Right hindlimb (tissue), 1 donor: ENCODE measurements around the gene CADM4.
"Not testable (repeated sequence)": the region's sequence is repeated elsewhere in the genome, so short reads cannot be mapped to it uniquely, and the experiment has no call there.

Experiments
- DNase-seq: peaks from one replicate; pipeline ENCODE4 v3.0.0-alpha.2; 2018

The CADM4 gene

DNA sequence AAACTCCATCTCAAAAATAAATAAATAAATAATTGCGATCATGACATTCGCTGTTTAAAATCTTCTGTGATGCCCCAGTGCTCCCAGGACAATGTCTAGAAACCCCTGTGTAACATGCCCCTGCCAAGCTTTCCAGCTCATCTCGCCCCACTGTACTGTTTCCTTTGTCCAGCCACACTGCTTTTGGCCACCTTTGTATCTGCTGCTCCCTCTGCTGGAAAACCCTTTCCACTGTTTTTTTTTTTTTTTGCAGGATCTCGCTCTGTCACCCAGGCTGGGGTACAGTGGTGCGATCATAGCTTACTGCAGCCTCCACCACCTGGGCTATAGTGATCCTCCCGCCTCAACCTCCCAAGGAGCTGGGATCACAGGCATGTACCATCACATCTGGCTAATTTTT is 22.8 kb upstream of the CADM4 start:
- DNase-seq: no peak

DNA sequence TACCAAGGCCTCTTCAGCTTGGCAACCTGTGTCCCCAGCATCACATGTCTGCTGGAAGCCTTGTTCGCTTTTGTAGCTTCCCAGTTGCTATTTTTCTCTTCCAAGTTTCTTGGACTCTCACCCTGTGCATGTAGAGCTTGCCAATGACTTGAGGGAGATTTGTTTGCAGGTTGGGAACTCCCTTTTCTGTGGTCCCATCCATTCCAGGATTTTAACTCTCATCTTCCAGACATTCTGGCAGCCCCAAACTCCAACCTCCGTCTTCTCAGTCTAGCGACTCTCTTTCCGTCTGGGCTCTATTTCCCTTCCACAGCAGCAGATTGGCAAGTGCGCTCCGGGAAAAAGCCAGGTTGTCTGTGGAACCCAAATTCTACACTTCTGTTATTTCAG is 21.3 kb upstream of the CADM4 start:
- DNase-seq: peak; percentile 53

DNA sequence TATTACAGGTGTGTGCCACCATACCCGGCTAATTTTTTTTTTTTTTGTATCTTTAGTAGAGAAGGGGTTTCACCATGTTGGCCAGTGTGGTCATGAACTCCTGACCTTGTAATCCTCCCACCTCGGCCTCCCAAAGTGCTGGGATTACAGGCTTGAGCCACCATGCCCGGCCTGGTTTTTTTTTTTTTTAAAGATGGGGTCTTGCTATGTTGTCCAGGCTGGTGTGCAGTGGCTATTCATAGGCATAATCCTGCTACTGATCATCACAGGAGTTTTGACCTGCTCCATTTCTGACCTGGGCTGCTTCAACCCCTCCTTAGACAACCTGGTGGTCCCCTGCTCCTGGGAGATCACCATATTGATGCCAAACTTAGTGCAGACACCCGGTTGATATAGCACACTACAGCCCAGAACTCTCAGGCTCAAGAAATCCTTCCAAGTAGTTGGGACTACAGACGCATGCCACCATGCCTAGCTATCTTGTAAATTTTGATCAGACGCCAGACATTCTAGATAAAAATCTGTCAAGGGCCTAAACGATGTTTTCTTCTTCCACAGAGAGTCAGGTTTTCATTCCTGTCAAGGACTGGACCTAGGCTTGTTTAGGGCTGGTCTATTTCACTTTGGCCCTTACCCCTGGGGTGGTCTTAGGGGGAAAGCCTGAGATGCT is 20.8 kb upstream of the CADM4 start:
- DNase-seq: no peak

DNA sequence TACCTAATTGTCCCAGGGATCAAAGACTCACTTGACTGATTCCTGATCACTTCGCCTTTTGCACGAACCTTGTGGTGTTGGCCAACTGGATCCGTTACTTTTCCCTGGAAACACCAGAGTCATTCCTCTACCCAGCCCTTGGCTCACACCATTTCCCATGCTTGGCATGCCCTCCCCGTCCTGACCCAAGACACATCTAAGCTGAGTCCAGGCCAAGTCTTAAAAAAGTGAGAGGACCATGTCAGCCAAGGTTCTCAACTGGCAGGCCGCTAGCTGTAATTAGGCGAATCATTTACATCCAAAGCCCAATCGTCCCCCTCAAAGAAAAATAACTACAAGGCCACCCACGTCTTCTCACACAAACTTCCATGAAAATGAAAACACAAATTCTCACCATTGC is 18.8 kb upstream of the CADM4 start:
- no peak for DNase-seq

GRCh38 chr19:43658001-43658400 is 18.4 kb upstream of the CADM4 start:
- DNase-seq: no peak

GRCh38 chr19:43656436-43656835 is 16.8 kb upstream of the CADM4 start:
- no peak for DNase-seq

- DNase-seq: no peak
Observed at GRCh38 chr19:43652546-43652874, 12.9 kb upstream of the CADM4 start.

DNA sequence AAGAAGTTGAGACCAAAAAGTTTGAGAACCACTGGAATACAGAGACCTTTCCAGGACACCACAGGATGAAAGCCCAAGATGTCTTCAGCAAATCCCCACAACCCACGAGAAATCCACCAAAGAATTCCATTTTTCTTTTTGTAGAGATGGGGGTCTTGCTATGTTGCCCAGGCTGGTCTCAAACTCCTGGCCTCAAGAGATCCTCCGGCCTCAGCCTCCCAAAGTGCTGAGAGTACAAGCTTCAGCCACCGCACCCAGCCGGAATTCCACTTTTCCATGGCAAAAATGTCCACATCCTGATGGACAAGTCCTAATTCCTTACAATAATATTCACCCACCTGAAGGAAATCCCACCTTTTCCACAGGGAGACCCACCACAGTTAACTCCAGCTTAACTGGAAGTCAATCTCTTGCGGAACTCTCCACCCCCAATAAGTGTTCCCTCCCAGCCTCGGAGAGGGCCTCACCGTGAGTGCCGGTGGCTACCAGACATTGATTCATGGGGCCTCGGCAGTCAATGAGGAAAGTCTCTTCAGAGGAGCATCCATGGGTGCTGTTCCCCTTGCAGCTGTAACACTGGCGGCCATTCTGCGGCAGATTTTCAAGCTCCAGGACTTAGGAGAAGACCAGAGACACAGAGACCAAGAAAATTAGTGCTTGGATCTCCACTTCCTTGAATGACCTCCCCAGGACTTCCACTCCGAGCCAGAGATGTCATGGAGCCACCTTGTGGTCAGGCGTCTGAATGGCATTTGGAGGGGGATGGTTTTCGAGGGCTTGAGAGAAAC is 12.3 kb upstream of the CADM4 start:
- DNase-seq: peak; percentile 72

DNA sequence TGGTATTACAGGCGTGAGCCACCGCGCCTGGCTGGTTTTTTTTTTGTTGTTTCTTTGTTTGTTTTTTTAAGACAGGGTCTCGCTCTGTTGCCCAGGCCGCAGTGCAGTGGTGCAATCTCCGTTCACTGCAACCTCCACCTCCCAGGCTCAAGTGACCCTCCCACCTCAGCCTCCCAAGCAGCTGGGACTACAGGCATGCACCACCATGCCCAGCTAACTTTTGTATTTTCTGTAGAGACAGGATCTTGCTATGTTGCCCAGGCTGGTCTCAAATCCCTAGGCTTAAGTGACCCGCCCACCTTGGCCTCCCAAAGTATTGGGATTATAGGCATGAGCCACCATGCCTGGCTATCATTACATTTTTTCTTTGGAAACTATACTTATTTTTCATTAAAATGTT is 10.6 kb upstream of the CADM4 start:
- DNase-seq: not testable (repeated sequence)

- DNase-seq: no peak
Observed at GRCh38 chr19:43649514-43649913, 9.9 kb upstream of the CADM4 start.

DNA sequence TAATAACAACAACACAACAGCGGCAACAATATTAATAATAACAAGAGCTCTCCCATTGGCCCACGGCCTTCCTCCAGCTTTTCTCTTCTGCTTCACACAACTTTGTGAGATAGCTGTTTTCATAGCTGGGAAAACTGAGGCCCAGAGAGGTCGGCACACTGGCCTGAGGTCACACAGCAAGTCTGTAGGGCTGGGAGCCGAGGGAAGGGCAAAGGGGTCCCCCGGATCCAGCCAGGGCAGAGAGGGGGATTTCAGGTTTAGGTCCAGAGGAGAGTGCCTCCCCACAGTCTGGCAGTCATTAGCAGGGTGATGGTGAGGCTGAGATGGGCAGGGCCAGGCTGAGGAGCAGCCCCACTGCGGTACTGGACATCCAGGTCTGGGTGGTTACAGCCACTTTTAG is 9.0 kb upstream of the CADM4 start:
- DNase-seq: no peak

DNA sequence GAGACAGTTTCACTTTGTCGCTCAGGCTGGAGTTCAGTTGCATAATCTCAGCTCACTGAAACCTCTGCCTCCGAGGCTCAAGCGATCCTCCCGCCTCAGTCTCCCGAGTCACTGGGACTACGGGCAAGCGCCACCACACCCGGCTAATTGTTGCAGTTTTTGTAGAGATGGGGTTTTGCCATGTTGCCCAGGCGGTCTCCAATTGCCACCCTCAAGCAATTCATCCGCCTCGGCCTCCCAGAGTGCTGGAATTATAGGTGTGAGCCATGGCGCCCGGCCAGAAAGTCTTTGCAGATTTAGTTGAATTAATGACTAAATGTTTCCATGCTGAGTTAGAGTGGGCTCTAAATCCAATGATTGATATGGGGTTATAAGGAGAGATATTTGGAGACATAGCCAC is 4.5 kb upstream of the CADM4 start:
- no peak for DNase-seq

DNA sequence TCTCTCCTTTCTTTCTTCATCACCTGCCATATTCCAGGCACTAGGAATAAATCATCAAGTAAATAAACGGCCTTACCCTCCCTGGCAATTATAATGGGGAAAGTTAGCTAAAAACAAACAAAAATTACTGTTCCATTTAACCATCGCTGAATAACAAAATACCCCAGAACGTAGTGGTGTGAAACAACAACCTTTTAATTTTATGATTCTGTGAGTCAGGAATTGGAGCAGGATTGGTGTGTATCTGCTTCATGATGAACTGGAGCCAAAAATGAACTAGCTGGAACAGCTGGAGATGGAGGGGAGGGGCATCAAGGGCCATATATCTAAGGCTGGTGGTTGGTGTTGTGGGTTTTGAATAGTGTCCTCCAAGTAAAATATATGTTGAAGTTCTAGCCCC is 3.7 kb upstream of the CADM4 start:
- no peak for DNase-seq

- DNase-seq: no peak
Observed at GRCh38 chr19:43642531-43642930, 2.9 kb upstream of the CADM4 start.

GRCh38 chr19:43641333-43641732 is 1.7 kb upstream of the CADM4 start:
- DNase-seq: no peak

GRCh38 chr19:43640424-43640757 is 741 bp upstream of the CADM4 start:
- DNase-seq: no peak

DNA sequence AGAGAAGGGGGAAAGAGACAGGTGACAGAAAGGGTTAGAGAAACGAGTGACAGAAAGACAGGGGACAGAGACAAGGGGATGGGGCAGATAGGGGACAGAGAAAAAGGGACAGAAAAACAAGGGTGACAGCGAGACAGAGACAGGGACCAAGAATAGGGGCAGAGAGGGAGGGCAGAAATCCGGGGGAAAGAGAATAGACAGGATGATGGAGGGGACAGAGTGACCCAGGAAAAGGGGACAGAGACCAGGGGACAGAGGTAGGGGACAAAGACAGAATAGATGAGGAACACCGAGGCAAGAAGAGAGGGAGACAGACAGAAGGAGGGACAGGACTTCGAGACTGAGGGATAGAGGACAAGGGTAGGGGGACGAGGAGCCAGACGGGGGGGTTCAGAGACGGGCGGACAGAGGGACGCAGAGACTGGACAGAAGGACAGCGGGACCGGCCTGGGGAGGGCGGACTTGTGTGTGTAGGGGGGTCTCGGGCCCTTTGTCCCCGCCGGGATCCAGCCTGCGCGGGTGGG is 593 bp downstream of the CADM4 start:
- DNase-seq: no peak

DNA sequence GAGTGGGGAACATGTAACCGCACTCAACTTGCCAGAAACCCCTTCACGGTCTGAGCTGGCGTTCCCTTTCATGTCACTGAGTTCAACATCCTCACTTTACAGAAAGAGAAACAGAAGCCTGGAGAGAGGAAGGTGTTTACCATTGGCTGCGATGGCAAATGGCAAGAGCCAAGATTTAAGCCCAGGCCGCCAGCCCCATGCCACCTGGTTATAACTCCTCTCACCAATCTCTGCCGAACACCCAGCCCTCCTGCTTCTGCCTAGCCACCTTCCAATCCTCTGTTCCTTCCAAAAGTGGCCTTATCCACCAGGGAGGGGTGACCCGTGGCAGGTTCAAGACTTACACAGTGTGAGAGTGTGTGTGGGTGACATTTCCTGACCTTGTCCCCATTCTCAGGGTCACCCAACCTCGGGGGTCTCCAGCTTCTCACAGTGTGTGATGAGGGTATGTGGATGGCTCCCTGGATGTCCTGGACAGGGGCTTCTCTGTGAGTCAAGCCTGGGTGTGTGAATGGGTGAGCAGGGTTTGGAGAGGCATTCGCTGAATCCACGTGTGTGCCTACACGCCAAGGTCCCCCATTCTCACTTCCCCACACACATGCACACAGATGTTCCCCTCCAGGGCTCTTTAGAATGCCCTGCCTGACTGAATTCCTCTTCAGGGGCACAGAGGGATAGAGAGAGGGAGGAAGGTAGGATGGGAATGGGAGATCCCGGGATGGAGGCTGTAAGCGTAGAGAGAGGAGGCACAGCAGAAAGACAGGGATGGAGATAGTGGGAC is 1.2 kb downstream of the CADM4 start:
- DNase-seq: no peak

DNA sequence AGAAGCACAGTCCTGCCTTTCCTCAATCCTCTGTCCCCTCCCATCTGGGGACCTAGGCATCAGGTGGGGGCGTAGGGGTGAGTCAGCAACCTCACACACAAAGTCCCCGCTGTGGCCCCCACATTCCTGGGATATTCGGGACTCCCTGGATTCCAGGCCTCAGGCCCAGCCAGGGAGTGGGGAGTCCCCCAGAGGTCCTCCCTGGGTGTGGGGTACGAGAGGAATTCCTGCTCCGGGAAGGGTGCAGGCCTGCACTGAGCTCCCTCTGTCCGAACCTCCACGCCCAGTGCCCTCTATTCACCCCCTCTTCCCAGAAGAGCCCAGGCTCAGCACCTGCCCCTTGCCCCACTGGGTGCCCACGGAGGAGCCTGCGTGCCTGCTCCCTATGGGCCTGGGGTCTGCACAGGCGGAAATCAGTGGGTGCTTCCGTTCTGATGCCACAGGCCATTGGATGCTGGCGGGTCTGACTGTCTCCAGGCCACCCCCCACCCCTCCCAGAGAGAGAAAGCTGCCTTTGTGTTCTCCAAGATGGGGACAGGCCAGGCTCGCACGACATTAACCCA is 3.4 kb downstream of the CADM4 start:
- no peak for DNase-seq

GRCh38 chr19:43635561-43635940 is 4.1 kb downstream of the CADM4 start:
- not testable (repeated sequence) for DNase-seq

GRCh38 chr19:43634872-43635560 is 4.6 kb downstream of the CADM4 start:
- peak; percentile 41 for DNase-seq

GRCh38 chr19:43634506-43634871 is 5.2 kb downstream of the CADM4 start:
- no peak for DNase-seq

DNA sequence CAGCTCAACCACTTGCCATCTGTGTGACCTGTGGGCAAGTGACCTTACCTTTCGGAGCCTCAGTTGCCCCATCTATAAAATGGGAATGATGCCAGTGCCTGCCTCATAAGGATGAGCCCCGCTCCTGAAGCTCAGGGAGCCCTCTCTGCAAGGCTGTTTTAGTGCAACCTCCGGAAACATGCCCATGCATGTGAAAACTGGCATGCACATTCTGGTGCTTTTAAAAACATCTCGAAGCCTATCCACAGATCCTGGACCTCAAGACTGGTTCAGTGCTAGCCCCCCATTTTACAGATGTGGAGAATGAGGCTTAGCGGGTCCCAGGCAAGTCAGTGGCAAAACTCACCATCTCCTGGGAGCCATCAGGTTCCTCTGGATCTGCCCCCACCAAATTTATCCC is 5.6 kb downstream of the CADM4 start:
- DNase-seq: no peak
